Osteoblast (primary cell): ENCODE measurements around the gene ZXDC. TPM values are rescaled to one million over a fixed set of nuclear protein-coding genes. Genes with fewer than 3 reads are reported as not detected.

Experiments used
- DNase-seq: peaks from one replicate; pipeline ENCODE4 v3.0.0; 2011; ENCODE audit warnings: low spot score, mixed read lengths; ENCODE audit not compliant: insufficient read length; ENCODE audit errors: missing footprints
- H2AFZ ChIP-seq: 2 replicates; pipeline ENCODE4 v1.6.0; 2011; ENCODE audit warnings: mild to moderate bottlenecking, low read length
- H3K27ac ChIP-seq: 2 replicates; pipeline ENCODE4 v1.5.1; 2011; ENCODE audit warnings: mild to moderate bottlenecking, low read depth, low read length, moderate library complexity
- H3K27me3 ChIP-seq: 2 replicates; pipeline ENCODE4 v1.6.0; 2012; ENCODE audit warnings: mild to moderate bottlenecking, control low read depth, inconsistent platforms, low read length, moderate library complexity; ENCODE audit not compliant: insufficient read depth
- H3K36me3 ChIP-seq: 2 replicates; pipeline ENCODE4 v1.5.1; 2011; ENCODE audit warnings: mild to moderate bottlenecking, low read length, control low read depth, moderate library complexity; ENCODE audit not compliant: insufficient read depth
- H3K4me1 ChIP-seq: 2 replicates; pipeline ENCODE4 v1.5.1; 2011; ENCODE audit warnings: mild to moderate bottlenecking, low read length, control low read depth, moderate library complexity; ENCODE audit not compliant: insufficient read depth
- H3K4me2 ChIP-seq: 2 replicates; pipeline ENCODE4 v1.6.0; 2011; ENCODE audit warnings: mild to moderate bottlenecking, low read length; ENCODE audit not compliant: insufficient read depth
- H3K4me3 ChIP-seq: fragments of 200-600 bp; sonication (generic); 3 replicates; pipeline ENCODE4 v1.5.1; 2012; ENCODE audit warnings: mild to moderate bottlenecking, low read length, inconsistent platforms; ENCODE audit not compliant: insufficient read depth
- H3K79me2 ChIP-seq: 2 replicates; pipeline ENCODE4 v1.6.0; 2012; ENCODE audit warnings: mild to moderate bottlenecking, low read length, control low read depth, inconsistent platforms; ENCODE audit not compliant: insufficient read depth
- H3K9me3 ChIP-seq: 2 replicates; pipeline ENCODE4 v1.5.1; 2011; ENCODE audit warnings: low read depth, low read length, control low read depth
- H4K20me1 ChIP-seq: 2 replicates; pipeline ENCODE4 v1.6.0; 2012; ENCODE audit warnings: mild to moderate bottlenecking, low read length, control low read depth; ENCODE audit not compliant: insufficient read depth
- total RNA-seq: library from RNA; depleted of rRNA; stranded (reverse); fragments of >200 nt; gene quantifications from 2 replicates; pipeline ENCODE4 v1.2.3, GENCODE V29; 2012
- TF ChIP-seq, protein P1 (sequence below): IDR thresholded peaks from 2 replicates; pipeline ENCODE4 v1.5.1; 2011; ENCODE audit warnings: mild to moderate bottlenecking, low read depth, low read length, moderate library complexity; ENCODE audit errors: extremely low read depth

The ZXDC gene
- total RNA-seq, 1 donor = 27.1 TPM

- H3K4me3 ChIP-seq = no peak overlapping the region
- no peaks in the 10 kb centered on the region for H3K4me1 ChIP-seq
- no peak for DNase-seq
- no peaks in the 10 kb centered on the region for H4K20me1 ChIP-seq
- H3K27me3 ChIP-seq = no peaks in the 10 kb centered on the region
- H3K4me2 ChIP-seq = no peak overlapping the region
- H3K36me3 ChIP-seq = no peaks in the 10 kb centered on the region
- no peak overlapping the region for H3K27ac ChIP-seq
- no peaks in the 10 kb centered on the region for H3K9me3 ChIP-seq
- no peak overlapping the region for H2AFZ ChIP-seq
- no peaks in the 10 kb centered on the region for H3K79me2 ChIP-seq
- TF ChIP-seq, protein P1, sequence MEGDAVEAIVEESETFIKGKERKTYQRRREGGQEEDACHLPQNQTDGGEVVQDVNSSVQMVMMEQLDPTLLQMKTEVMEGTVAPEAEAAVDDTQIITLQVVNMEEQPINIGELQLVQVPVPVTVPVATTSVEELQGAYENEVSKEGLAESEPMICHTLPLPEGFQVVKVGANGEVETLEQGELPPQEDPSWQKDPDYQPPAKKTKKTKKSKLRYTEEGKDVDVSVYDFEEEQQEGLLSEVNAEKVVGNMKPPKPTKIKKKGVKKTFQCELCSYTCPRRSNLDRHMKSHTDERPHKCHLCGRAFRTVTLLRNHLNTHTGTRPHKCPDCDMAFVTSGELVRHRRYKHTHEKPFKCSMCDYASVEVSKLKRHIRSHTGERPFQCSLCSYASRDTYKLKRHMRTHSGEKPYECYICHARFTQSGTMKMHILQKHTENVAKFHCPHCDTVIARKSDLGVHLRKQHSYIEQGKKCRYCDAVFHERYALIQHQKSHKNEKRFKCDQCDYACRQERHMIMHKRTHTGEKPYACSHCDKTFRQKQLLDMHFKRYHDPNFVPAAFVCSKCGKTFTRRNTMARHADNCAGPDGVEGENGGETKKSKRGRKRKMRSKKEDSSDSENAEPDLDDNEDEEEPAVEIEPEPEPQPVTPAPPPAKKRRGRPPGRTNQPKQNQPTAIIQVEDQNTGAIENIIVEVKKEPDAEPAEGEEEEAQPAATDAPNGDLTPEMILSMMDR = no peak
Measured at GRCh38 chr3:126484148-126484547, 8.5 kb upstream of the ZXDC start.

- Histone ChIP-seq H3K79me2 (no peaks in the 10 kb centered on the region), H4K20me1 (no peaks in the 10 kb centered on the region), H3K27ac (no peak overlapping the region), H3K36me3 (no peaks in the 10 kb centered on the region), H2AFZ (no peak overlapping the region), H3K9me3 (no peaks in the 10 kb centered on the region), H3K4me2 (no peak overlapping the region), H3K4me1 (no peaks in the 10 kb centered on the region), H3K27me3 (no peaks in the 10 kb centered on the region), H3K4me3 (no peak overlapping the region)
- no peak for DNase-seq
- TF ChIP-seq, protein P1 = no peak
Measured at GRCh38 chr3:126483321-126483761, 7.7 kb upstream of the ZXDC start.

DNA sequence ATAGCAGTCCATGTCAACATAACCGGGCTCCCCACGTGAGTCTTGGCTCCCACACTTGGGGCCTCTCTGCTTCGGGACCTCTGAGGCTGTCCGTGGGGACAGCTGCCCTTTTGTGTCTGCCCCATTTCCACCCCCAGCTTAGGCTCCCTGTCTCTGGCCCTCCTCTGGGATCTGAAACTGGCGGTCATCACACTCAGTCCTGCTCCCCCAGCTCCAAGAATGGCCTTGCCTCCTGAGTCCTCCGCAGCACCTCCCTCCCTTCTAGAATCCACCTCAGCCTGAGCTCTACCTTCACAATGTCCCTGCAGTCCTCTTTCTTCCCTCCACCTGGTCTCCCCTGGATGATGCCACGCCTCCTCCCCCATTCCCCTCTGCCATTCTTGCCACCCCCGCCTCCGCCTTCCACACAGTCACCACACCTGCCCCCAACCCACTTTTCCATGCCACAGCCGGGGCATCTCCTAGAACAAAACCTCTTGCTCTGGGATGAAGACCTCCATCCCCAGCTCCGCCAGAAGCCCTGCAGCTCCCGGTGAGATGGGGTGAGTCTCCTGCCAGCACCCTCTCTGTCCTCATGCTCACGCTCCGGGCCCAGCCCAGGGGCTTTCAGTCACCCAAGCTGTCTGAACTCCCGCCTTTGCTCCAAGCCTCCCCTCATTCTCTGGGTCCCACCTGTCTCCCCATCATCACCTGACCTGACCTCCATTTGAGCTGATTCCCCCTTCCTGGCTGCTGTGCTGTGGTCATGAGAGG is 7.0 kb upstream of the ZXDC start:
- H2AFZ ChIP-seq = no peak overlapping the region
- H4K20me1 ChIP-seq = no peaks in the 10 kb centered on the region
- no peak overlapping the region for H3K4me3 ChIP-seq
- TF ChIP-seq, protein P1 = no peak
- H3K27ac ChIP-seq = no peak overlapping the region
- DNase-seq = no peak
- no peaks in the 10 kb centered on the region for H3K36me3 ChIP-seq
- H3K27me3 ChIP-seq = no peaks in the 10 kb centered on the region
- no peaks in the 10 kb centered on the region for H3K4me1 ChIP-seq
- H3K79me2 ChIP-seq = no peaks in the 10 kb centered on the region
- no peaks in the 10 kb centered on the region for H3K9me3 ChIP-seq
- no peak overlapping the region for H3K4me2 ChIP-seq

DNA sequence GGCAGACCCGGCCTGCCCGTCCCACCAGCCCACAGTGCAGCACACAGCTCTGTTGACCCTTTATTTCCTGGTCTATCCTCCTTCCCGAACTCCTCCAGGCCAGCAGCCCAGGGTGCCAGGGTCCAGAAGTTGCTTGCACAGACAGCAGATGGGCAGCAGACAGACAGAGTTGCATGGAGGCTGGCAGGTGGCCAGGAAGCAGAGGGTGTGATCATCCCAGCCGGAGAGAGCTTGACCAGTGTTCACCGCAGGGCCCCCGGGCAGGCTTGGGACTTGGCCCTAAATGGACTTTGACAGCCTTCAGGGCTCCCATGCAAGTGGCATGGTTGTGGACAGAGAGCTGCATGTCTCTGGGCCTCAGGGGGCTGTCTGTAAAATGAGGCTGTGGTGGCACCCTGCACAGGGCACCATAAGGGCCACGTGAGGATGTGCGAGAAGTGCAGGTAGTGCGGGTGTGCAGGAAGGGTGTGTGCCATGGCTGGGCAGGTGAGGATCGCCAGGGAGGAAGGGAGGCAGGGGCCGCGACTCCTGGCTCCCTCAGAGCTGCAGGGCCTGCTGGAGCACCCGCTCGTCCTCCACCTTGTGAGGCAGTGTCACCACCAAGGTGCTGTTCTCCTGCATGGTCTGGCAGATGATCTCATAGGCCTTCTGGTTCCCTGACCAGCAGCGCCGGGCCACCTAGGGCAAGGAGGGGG is 6.3 kb upstream of the ZXDC start:
- H3K4me3 ChIP-seq = no peak overlapping the region
- no peaks in the 10 kb centered on the region for H3K4me1 ChIP-seq
- no peaks in the 10 kb centered on the region for H3K27me3 ChIP-seq
- DNase-seq = no peak
- no peaks in the 10 kb centered on the region for H3K36me3 ChIP-seq
- H3K27ac ChIP-seq = no peak overlapping the region
- no peaks in the 10 kb centered on the region for H3K79me2 ChIP-seq
- no peak overlapping the region for H2AFZ ChIP-seq
- no peaks in the 10 kb centered on the region for H4K20me1 ChIP-seq
- H3K9me3 ChIP-seq = no peaks in the 10 kb centered on the region
- H3K4me2 ChIP-seq = no peak overlapping the region
- TF ChIP-seq, protein P1 = no peak
